Neural crest cell (in vitro differentiated cells): Measurements from ENCODE around the gene GRM4. TPM values are rescaled to one million over a fixed set of nuclear protein-coding genes. Genes with fewer than 3 reads are reported as not detected.

Experiments used
- DNase-seq: peaks from one replicate; pipeline ENCODE4 v3.0.0; 2021; ENCODE audit warnings: low read depth, mixed read lengths, low spot score
- H3K27ac Mint-ChIP-seq: one replicate; pipeline ENCODE4 v1.8.0; 2021; ENCODE audit warnings: mild to moderate bottlenecking, mixed read lengths; ENCODE audit not compliant: unreplicated experiment
- H3K27me3 Mint-ChIP-seq: 2 replicates; pipeline ENCODE4 v1.8.0; 2021; ENCODE audit warnings: low read depth, mild to moderate bottlenecking, mixed read lengths
- H3K36me3 Mint-ChIP-seq: 2 replicates; pipeline ENCODE4 v1.8.0; 2021; ENCODE audit warnings: low read depth, mild to moderate bottlenecking, mixed read lengths
- H3K4me1 Mint-ChIP-seq: 2 replicates; pipeline ENCODE4 v1.8.0; 2021; ENCODE audit warnings: mixed read lengths
- H3K4me3 Mint-ChIP-seq: one replicate; pipeline ENCODE4 v1.8.0; 2021; ENCODE audit warnings: mild to moderate bottlenecking, mixed read lengths
- H3K9me3 Mint-ChIP-seq: 2 replicates; pipeline ENCODE4 v1.8.0; 2021; ENCODE audit warnings: mixed read lengths
- CTCF ChIP-seq: fragments of 200-600 bp; sonication (generic); conservative IDR thresholded peaks from 2 replicates; pipeline ENCODE4 v1.5.0; 2021; ENCODE audit warnings: antibody characterized with exemption, mild to moderate bottlenecking
- total RNA-seq: library from RNA; stranded (reverse); gene quantifications from 2 replicates; pipeline ENCODE4 v1.2.1, GENCODE V29; 2021

Gene GRM4
- total RNA-seq, 1 donor from 2014 or later = not detected

- H3K4me3 Mint-ChIP-seq = no peak overlapping the region
- DNase-seq = no peak
- no peak overlapping the region for H3K27ac Mint-ChIP-seq
- no peak for TF ChIP-seq CTCF
- H3K36me3 Mint-ChIP-seq = no peaks in the 10 kb centered on the region
- H3K9me3 Mint-ChIP-seq = peaks cover 6% of the 10 kb centered on the region
- H3K27me3 Mint-ChIP-seq = no peaks in the 10 kb centered on the region
- H3K4me1 Mint-ChIP-seq = peaks cover 4% of the 10 kb centered on the region
These were observed 145.6 kb downstream of the GRM4 start for GRCh38 chr6:34000281-34000680.

GRCh38 chr6:33999567-33999966 is 146.3 kb downstream of the GRM4 start:
- no peak for TF ChIP-seq CTCF
- H3K36me3 Mint-ChIP-seq = no peaks in the 10 kb centered on the region
- no peaks in the 10 kb centered on the region for H3K27me3 Mint-ChIP-seq
- no peak overlapping the region for H3K27ac Mint-ChIP-seq
- DNase-seq = no peak
- peaks cover 6% of the 10 kb centered on the region for H3K9me3 Mint-ChIP-seq
- H3K4me3 Mint-ChIP-seq = no peak overlapping the region
- H3K4me1 Mint-ChIP-seq = peaks cover 4% of the 10 kb centered on the region

GRCh38 chr6:33998660-33999059 is 147.2 kb downstream of the GRM4 start:
- Mint-ChIP-seq H3K4me1 (peaks cover 4% of the 10 kb centered on the region), H3K4me3 (no peak overlapping the region), H3K9me3 (peaks cover 3% of the 10 kb centered on the region), H3K27me3 (no peaks in the 10 kb centered on the region), H3K36me3 (no peaks in the 10 kb centered on the region), H3K27ac (no peak overlapping the region)
- DNase-seq = no peak
- TF ChIP-seq CTCF = no peak

GRCh38 chr6:33997265-33997664 is 148.6 kb downstream of the GRM4 start:
- no peak overlapping the region for H3K27ac Mint-ChIP-seq
- DNase-seq = no peak
- peaks cover 3% of the 10 kb centered on the region for H3K9me3 Mint-ChIP-seq
- no peak overlapping the region for H3K4me3 Mint-ChIP-seq
- H3K36me3 Mint-ChIP-seq = no peaks in the 10 kb centered on the region
- no peaks in the 10 kb centered on the region for H3K27me3 Mint-ChIP-seq
- no peak for TF ChIP-seq CTCF
- peaks cover 4% of the 10 kb centered on the region for H3K4me1 Mint-ChIP-seq

- Mint-ChIP-seq H3K36me3 (no peaks in the 10 kb centered on the region), H3K4me1 (no peaks in the 10 kb centered on the region), H3K4me3 (no peak overlapping the region), H3K27ac (no peak overlapping the region), H3K9me3 (peaks cover 3% of the 10 kb centered on the region), H3K27me3 (peaks cover 1% of the 10 kb centered on the region)
- DNase-seq = no peak
- TF ChIP-seq CTCF = no peak
These were observed 149.8 kb downstream of the GRM4 start for GRCh38 chr6:33996120-33996475.
